Measurements from ENCODE around the gene BRAF.

Gene BRAF

DNA sequence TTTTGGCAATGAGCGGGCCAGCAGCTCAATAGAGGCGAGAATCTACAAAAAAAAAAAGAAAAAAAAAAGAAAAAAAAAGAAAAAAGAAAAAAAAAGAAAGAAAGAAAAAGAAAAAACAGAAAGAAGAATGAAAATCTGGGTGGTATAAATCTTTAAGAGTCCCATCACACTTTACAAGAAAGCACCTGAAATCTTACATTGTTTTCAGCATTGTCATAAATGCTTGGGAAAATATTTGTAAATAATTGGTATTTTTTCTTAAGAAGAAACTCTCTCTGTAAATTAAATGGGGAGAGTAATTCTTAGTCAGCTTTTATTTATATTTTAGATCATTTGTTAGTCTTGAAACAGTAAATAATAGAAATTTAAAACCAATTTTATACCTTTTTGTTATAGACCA lies 190.0 kb downstream of the BRAF start:
- POLR2A ChIA-PET = no interaction called here
- no peak for TF ChIP-seq ZNF184 (tag by site-specific recombination; IDR thresholded peaks at IDR 0.05)
- TF ChIP-seq ZNF132 (tag by site-specific recombination; IDR thresholded peaks at IDR 0.05; ENCODE audit: borderline replicate concordance) = no peak
- TF ChIP-seq ZNF660 (tag by site-specific recombination; IDR thresholded peaks at IDR 0.05) = no peak
- no peak for TF ChIP-seq ZNF335 (tag by site-specific recombination; conservative IDR thresholded peaks at IDR 0.05)
- TF ChIP-seq, protein P1, sequence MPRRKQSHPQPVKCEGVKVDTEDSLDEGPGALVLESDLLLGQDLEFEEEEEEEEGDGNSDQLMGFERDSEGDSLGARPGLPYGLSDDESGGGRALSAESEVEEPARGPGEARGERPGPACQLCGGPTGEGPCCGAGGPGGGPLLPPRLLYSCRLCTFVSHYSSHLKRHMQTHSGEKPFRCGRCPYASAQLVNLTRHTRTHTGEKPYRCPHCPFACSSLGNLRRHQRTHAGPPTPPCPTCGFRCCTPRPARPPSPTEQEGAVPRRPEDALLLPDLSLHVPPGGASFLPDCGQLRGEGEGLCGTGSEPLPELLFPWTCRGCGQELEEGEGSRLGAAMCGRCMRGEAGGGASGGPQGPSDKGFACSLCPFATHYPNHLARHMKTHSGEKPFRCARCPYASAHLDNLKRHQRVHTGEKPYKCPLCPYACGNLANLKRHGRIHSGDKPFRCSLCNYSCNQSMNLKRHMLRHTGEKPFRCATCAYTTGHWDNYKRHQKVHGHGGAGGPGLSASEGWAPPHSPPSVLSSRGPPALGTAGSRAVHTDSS (tag by site-specific recombination; IDR thresholded peaks at IDR 0.05) = no peak
- TF ChIP-seq, protein P2, sequence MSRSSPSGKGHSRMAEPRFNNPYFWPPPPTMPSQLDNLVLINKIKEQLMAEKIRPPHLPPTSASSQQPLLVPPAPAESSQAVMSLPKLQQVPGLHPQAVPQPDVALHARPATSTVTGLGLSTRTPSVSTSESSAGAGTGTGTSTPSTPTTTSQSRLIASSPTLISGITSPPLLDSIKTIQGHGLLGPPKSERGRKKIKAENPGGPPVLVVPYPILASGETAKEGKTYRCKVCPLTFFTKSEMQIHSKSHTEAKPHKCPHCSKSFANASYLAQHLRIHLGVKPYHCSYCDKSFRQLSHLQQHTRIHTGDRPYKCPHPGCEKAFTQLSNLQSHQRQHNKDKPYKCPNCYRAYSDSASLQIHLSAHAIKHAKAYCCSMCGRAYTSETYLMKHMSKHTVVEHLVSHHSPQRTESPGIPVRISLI (tag by site-specific recombination; IDR thresholded peaks at IDR 0.05) = 0 out of 2 replicates have a peak, but pooled peaks have one; percentile 61
- Histone ChIP-seq H3K9me3 (ENCODE audit: control insufficient read depth, insufficient read depth, low read depth, low read length) (no peaks in the 10 kb centered on the region), H3K27ac (ENCODE audit: extremely low read depth, low read depth, low read length) (no peak overlapping the region), H3K4me1 (ENCODE audit: control insufficient read depth, insufficient read depth, low read length) (no peaks in the 10 kb centered on the region), H3K36me3 (ENCODE audit: control insufficient read depth in 2 of 2, insufficient read depth in 1 of 2, low read length in 2 of 2) (peaks cover 7 to 21% of the 10 kb centered on the region in 2 experiments; a peak in 2 of 3 replicates), H3K4me3 (ENCODE audit: low read depth, low read length) (no peak overlapping the region)
- CTCF ChIA-PET = no interaction called here

DNA sequence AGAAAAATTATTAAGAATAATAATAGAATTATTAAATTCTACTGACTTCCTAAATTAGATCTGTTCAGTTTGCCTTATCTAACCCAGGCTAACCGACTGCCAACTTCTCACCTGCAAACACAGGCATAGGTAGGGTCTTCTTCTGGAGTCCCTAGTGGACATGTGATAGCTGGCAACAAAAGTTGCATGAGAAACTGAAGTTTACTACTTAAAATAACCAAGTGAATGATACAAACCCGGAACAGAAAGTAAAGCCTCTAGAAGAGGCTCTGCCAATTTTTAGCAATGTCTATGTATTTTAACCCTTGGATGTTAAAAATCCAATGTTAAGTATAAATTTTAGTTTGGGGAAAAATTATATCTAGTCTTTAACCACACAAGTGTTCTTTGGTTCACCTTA lies 190.6 kb downstream of the BRAF start:
- peaks cover 10 to 16% of the 10 kb centered on the region in 2 experiments; a peak in 2 of 3 replicates for H3K36me3 ChIP-seq (ENCODE audit: control insufficient read depth in 2 of 2, insufficient read depth in 1 of 2, low read length in 2 of 2)
- H3K4me1 ChIP-seq (ENCODE audit: control insufficient read depth, insufficient read depth, low read length) = no peaks in the 10 kb centered on the region
- H3K9me3 ChIP-seq (ENCODE audit: control insufficient read depth, insufficient read depth, low read depth, low read length) = no peaks in the 10 kb centered on the region
- H3K4me3 ChIP-seq (ENCODE audit: low read depth, low read length) = no peak overlapping the region
- ChIA-PET CTCF (interaction anchor here (0.6 kb wide), 1 partner anchor 214 kb away, joined by 3 read pairs; no protein-coding TSS in a partner anchor), POLR2A (no interaction called here)
- H3K27ac ChIP-seq (ENCODE audit: extremely low read depth, low read depth, low read length) = no peak overlapping the region
- TF ChIP-seq ZNF391 (tag by site-specific recombination; IDR thresholded peaks at IDR 0.05; ENCODE audit: borderline replicate concordance, low read depth) (no peak), ZNF266 (tag by site-specific recombination; IDR thresholded peaks at IDR 0.05; ENCODE audit: low read depth) (no peak), ZNF433 (tag by site-specific recombination; IDR thresholded peaks at IDR 0.05; ENCODE audit: low read depth) (no peak), ZNF341 (tag by site-specific recombination; IDR thresholded peaks at IDR 0.05; ENCODE audit: low read depth) (no peak), KLF16 (tag by site-specific recombination; IDR thresholded peaks at IDR 0.05) (no peak), ZNF350 (tag by site-specific recombination; IDR thresholded peaks at IDR 0.05) (no peak), ZNF324 (tag by site-specific recombination; IDR thresholded peaks at IDR 0.05) (no peak), ZBTB1 (tag by site-specific recombination; IDR thresholded peaks at IDR 0.05) (no peak), ZNF19 (tag by site-specific recombination; IDR thresholded peaks at IDR 0.05; ENCODE audit: low read depth) (no peak)
- TF ChIP-seq, protein P1 (tag by site-specific recombination; IDR thresholded peaks at IDR 0.05) = no peak
- TF ChIP-seq, protein P3, sequence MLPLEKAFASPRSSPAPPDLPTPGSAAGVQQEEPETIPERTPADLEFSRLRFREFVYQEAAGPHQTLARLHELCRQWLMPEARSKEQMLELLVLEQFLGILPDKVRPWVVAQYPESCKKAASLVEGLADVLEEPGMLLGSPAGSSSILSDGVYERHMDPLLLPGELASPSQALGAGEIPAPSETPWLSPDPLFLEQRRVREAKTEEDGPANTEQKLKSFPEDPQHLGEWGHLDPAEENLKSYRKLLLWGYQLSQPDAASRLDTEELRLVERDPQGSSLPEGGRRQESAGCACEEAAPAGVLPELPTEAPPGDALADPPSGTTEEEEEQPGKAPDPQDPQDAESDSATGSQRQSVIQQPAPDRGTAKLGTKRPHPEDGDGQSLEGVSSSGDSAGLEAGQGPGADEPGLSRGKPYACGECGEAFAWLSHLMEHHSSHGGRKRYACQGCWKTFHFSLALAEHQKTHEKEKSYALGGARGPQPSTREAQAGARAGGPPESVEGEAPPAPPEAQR (tag by site-specific recombination; IDR thresholded peaks at IDR 0.05) = no peak
- TF ChIP-seq, protein P4, sequence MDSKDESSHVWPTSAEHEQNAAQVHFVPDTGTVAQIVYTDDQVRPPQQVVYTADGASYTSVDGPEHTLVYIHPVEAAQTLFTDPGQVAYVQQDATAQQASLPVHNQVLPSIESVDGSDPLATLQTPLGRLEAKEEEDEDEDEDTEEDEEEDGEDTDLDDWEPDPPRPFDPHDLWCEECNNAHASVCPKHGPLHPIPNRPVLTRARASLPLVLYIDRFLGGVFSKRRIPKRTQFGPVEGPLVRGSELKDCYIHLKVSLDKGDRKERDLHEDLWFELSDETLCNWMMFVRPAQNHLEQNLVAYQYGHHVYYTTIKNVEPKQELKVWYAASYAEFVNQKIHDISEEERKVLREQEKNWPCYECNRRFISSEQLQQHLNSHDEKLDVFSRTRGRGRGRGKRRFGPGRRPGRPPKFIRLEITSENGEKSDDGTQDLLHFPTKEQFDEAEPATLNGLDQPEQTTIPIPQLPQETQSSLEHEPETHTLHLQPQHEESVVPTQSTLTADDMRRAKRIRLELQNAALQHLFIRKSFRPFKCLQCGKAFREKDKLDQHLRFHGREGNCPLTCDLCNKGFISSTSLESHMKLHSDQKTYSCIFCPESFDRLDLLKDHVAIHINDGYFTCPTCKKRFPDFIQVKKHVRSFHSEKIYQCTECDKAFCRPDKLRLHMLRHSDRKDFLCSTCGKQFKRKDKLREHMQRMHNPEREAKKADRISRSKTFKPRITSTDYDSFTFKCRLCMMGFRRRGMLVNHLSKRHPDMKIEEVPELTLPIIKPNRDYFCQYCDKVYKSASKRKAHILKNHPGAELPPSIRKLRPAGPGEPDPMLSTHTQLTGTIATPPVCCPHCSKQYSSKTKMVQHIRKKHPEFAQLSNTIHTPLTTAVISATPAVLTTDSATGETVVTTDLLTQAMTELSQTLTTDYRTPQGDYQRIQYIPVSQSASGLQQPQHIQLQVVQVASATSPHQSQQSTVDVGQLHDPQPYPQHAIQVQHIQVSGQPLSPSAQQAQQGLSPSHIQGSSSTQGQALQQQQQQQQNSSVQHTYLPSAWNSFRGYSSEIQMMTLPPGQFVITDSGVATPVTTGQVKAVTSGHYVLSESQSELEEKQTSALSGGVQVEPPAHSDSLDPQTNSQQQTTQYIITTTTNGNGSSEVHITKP (tag by site-specific recombination; IDR thresholded peaks at IDR 0.05) = no peak
- TF ChIP-seq, protein P5, sequence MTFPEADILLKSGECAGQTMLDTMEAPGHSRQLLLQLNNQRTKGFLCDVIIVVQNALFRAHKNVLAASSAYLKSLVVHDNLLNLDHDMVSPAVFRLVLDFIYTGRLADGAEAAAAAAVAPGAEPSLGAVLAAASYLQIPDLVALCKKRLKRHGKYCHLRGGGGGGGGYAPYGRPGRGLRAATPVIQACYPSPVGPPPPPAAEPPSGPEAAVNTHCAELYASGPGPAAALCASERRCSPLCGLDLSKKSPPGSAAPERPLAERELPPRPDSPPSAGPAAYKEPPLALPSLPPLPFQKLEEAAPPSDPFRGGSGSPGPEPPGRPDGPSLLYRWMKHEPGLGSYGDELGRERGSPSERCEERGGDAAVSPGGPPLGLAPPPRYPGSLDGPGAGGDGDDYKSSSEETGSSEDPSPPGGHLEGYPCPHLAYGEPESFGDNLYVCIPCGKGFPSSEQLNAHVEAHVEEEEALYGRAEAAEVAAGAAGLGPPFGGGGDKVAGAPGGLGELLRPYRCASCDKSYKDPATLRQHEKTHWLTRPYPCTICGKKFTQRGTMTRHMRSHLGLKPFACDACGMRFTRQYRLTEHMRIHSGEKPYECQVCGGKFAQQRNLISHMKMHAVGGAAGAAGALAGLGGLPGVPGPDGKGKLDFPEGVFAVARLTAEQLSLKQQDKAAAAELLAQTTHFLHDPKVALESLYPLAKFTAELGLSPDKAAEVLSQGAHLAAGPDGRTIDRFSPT (tag by site-specific recombination; IDR thresholded peaks at IDR 0.05) = no peak
- TF ChIP-seq, protein P6, sequence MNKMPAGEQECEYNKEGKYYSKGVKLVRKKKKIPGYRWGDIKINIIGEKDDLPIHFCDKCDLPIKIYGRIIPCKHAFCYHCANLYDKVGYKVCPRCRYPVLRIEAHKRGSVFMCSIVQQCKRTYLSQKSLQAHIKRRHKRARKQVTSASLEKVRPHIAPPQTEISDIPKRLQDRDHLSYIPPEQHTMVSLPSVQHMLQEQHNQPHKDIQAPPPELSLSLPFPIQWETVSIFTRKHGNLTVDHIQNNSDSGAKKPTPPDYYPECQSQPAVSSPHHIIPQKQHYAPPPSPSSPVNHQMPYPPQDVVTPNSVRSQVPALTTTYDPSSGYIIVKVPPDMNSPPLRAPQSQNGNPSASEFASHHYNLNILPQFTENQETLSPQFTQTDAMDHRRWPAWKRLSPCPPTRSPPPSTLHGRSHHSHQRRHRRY (tag by site-specific recombination; IDR thresholded peaks at IDR 0.05) = no peak

All from HEK293 (cell line).